Heart left ventricle (tissue), 16 donors: ENCODE data around the gene RAD51B. TPM values are rescaled to one million over a fixed set of nuclear protein-coding genes. Genes with fewer than 3 reads are reported as not detected.

Experiments
- ATAC-seq, 4 donors: fragments of 200-7000 bp; cut with Tn5 transposase; one replicate each; pipeline ENCODE4 v1.9.1; 2020 to 2022; ENCODE audit warnings: moderate library complexity in 4 of 4, mild to moderate bottlenecking in 3 of 4, moderate number of reproducible peaks in 1 of 4
- DNase-seq, 5 donors: peaks; one replicate each; pipeline ENCODE4 v3.0.0-alpha.2; 2020
- H3K27ac ChIP-seq, 12 donors: fragments of 200-600 bp; sonication (generic) in 4 of 12; one replicate each; pipeline versions ENCODE4 v1.5.0 to v1.8.0; 2016 to 2022; ENCODE audit warnings: mild to moderate bottlenecking in 2 of 12
- H3K27me3 ChIP-seq, 9 donors: fragments of 200-600 bp; sonication (generic) in 2 of 9; one replicate each; pipeline versions ENCODE4 v1.5.1 to v1.8.0; 2016 to 2022; ENCODE audit warnings: mild to moderate bottlenecking in 3 of 9
- H3K36me3 ChIP-seq, 9 donors: fragments of 200-600 bp; sonication (generic) in 2 of 9; one replicate each; pipeline versions ENCODE4 v1.5.0 to v1.8.0; 2018 to 2022; ENCODE audit warnings: mild to moderate bottlenecking in 2 of 9
- H3K4me1 ChIP-seq, 12 donors: fragments of 200-600 bp; sonication (generic) in 4 of 12; one replicate each; pipeline versions ENCODE4 v1.5.0 to v1.8.0; 2016 to 2022; ENCODE audit warnings: mild to moderate bottlenecking in 3 of 12
- H3K4me3 ChIP-seq, 12 donors: fragments of 200-600 bp; sonication (generic) in 4 of 12; one replicate each; pipeline versions ENCODE4 v1.5.0 to v1.8.0; 2017 to 2022; ENCODE audit warnings: mild to moderate bottlenecking in 9 of 12, moderate library complexity in 4 of 12
- H3K9me3 ChIP-seq, 12 donors: fragments of 200-600 bp; sonication (generic) in 4 of 12; one replicate each; pipeline versions ENCODE4 v1.5.0 to v1.8.0; 2016 to 2022; ENCODE audit warnings: mild to moderate bottlenecking in 1 of 12
- CTCF ChIP-seq, 12 donors: fragments of 200-600 bp; sonication (generic) in 4 of 12; IDR thresholded peaks; one replicate each; pipeline versions ENCODE4 v1.5.0 to v1.8.0; 2018 to 2022; ENCODE audit warnings: antibody characterized with exemption in 12 of 12, mild to moderate bottlenecking in 5 of 12
- POLR2A ChIP-seq, 2 donors: fragments of 450-650 bp; IDR thresholded peaks; one replicate each; pipeline ENCODE4 v1.6.1; 2017; ENCODE audit warnings: antibody characterized with exemption in 2 of 2, mild to moderate bottlenecking in 2 of 2, moderate library complexity in 2 of 2
- WGBS, 4 donors: extraction: QIAGEN DNeasy Blood & Tissue Kit in 2 of 4; methylation state at CpG; one replicate each; pipeline versions ENCODE4 v1.1.5 to v1.1.7; 2013 to 2018; 5-methylcytosine and 5-hydroxymethylcytosine counted together
- intact Hi-C, 10 donors: fragments of 100-400 bp; cut with DNase I; formaldehyde crosslinking; loops; one replicate each; pipeline versions ENCODE4 v1.11.1 to v1.14.2; 2022
- polyA plus RNA-seq, 2 donors: library from polyadenylated mRNA; stranded (reverse); fragments of 200-250 nt; gene quantifications; one replicate each; pipeline ENCODE4 v1.2.3, GENCODE V29; 2013
- total RNA-seq, 9 donors: library from RNA; depleted of rRNA in 2 of 9; stranded (reverse); fragments of >200 nt in 2 of 9; fragmentation: NEBNext Ultra II Directional in 3 of 9; extraction: Animal tissue kit (Norgen Biotek cat#: 25700) in 3 of 9; gene quantifications; one replicate each; pipeline versions ENCODE4 v1.1.0 to v1.2.4, GENCODE V29; 2016 to 2023
- donor health status: ischemic (EF 13 %, LVEDD 7.1; RV severe dilation, severe dysfunction).
- donor health status: healthy with polysubstance abuse.
- donor health status: DM: no; HTN: yes; CAD: no.
- donor health status: DM: no; HTN: no; CAD: no.
- donor health status: ischemic (EF 25% LVEDD 6.9; RV normal size, moderate dysfunction).
- donor health status: ischemic (EF 25% LVEDD 5.7; RV mildly dilated, moderate dysfunction).
- donor health status: healthy.
- donor health status: DM: yes; HTN: yes; CAD: no.
- donor health status: ischemic (EF 35%, LVEDD 5.7; RV mildly dilated, moderate dysfunction).
- donor health status: nonischemic (EF 11% LVEDD 7.7; RV severe dilation, severe dysfunction).
- donor health status: DM: yes; HTN: yes; CAD: no.
- donor health status: PGD.
- donor health status: ischemic (EF 29% LVEDD 5.4; RV normal size, mild dysfunction).
- donor health status: nonischemic (EF 23%, LVEDD 6.1; RV moderate dilation, normal function).

The RAD51B gene
- total and polyA plus RNA-seq, 11 donors: 1.3 to 11.3 (median 3.2) TPM

GRCh38 chr14:68442828-68443629 is 623.5 kb downstream of the RAD51B start:
- Histone ChIP-seq H3K27me3 (no peaks in the 10 kb centered on the region), H3K36me3 (no peaks in the 10 kb centered on the region), H3K4me1 (peaks cover 0 to 32% (median 9%) of the 10 kb centered on the region in 12 donors), H3K27ac (peak overlapping the region in 2 of 12 donors; percentile 8 to 11), H3K4me3 (no peak overlapping the region), H3K9me3 (no peaks in the 10 kb centered on the region)
- TF ChIP-seq CTCF (IDR thresholded peaks at IDR 0.05): no peak
- TF ChIP-seq POLR2A (IDR thresholded peaks at IDR 0.05): no peak
- intact Hi-C loops: no loop called here
- DNase-seq (no peak), ATAC-seq (no peak)
- WGBS, 4 donors: 86 to 92% (median 87%) methylated on average over 9 of the region's 9 CpGs

GRCh38 chr14:68444449-68445168 is 625.0 kb downstream of the RAD51B start:
- H3K9me3 ChIP-seq: no peaks in the 10 kb centered on the region
- H3K36me3 ChIP-seq: no peaks in the 10 kb centered on the region
- peaks cover 0 to 33% (median 9%) of the 10 kb centered on the region in 12 donors for H3K4me1 ChIP-seq
- 5 to 14% (median 6%) methylated on average over 2 of the region's 2 CpGs for WGBS, 4 donors
- no peak overlapping the region for H3K27ac ChIP-seq
- TF ChIP-seq CTCF (IDR thresholded peaks at IDR 0.05) (no peak), POLR2A (IDR thresholded peaks at IDR 0.05) (no peak)
- intact Hi-C loops: no loop called here
- peak in 4 of 5 donors; percentile 31 to 60 (median 41) for DNase-seq
- no peaks in the 10 kb centered on the region for H3K27me3 ChIP-seq
- H3K4me3 ChIP-seq: no peak overlapping the region
- ATAC-seq: peak in 2 of 4 donors; percentile 68 to 70

- Histone ChIP-seq H3K27ac (peak overlapping the region in 1 of 12 donors; percentile 67), H3K4me1 (peaks cover 0 to 47% (median 11%) of the 10 kb centered on the region in 12 donors), H3K27me3 (no peaks in the 10 kb centered on the region), H3K36me3 (no peaks in the 10 kb centered on the region), H3K9me3 (no peaks in the 10 kb centered on the region), H3K4me3 (no peak overlapping the region)
- no peak for ATAC-seq
- WGBS, 4 donors: 97 to 98% (median 97%) methylated on average over 7 of the region's 7 CpGs
- intact Hi-C loops: no loop called here
- DNase-seq: no peak
- TF ChIP-seq POLR2A (IDR thresholded peaks at IDR 0.05): no peak
- TF ChIP-seq CTCF (IDR thresholded peaks at IDR 0.05): no peak
Observed at GRCh38 chr14:68446243-68447040, 626.9 kb downstream of the RAD51B start.
